Adrenal gland (tissue), 12 donors: ENCODE results near the gene NUTM2D. TPM values are rescaled to one million over a fixed set of nuclear protein-coding genes. Genes with fewer than 3 reads are reported as not detected.

Experiments
- polyA plus RNA-seq, 3 donors: library from polyadenylated mRNA; stranded (reverse); fragments of 200-250 nt in 2 of 3; fragments of 350-450 nt in 1 of 3; fragmentation: Illumina TruSeq in 1 of 3; extraction: RNeasy Lipid Tissue Mini Kit (QIAGEN cat#74804) in 1 of 3; gene quantifications; one replicate each; pipeline ENCODE4 v1.2.3, GENCODE V29; 2013 to 2014
- small RNA-seq, 2 donors: library from RNA; depleted of rRNA; stranded (forward); fragments of <200 nt; gene quantifications; one replicate each; pipeline ENCODE3, GENCODE V24; 2016
- total RNA-seq, 9 donors: library from RNA; depleted of rRNA in 4 of 9; stranded (reverse); fragments of >200 nt in 4 of 9; fragments of 120-200 nt in 1 of 9; fragmentation: NEBNext Ultra II Directional in 1 of 9; extraction: Animal tissue kit (Norgen Biotek cat#: 25700) in 1 of 9; gene quantifications; one replicate each; pipeline versions ENCODE4 v1.1.0 to v1.2.4, GENCODE V29; 2013 to 2023
- donor health status: healthy with polysubstance abuse.
- donor health status: Bipolar disorder and iron deficiency.
- donor health status: DM: yes; HTN: yes; CAD: no.
- donor health status: DM: no; HTN: no; CAD: no.
- donor health status: DM: no; HTN: no; CAD: no.
- donor health status: DM: yes; HTN: yes; CAD: no.

The NUTM2D gene
- total and polyA plus RNA-seq, 12 donors: 0.95 to 34.2 (median 3.6) TPM

Small RNA genes within 50 kb of the gene (small RNA-seq; reads per million reads assigned to genes)
- gene AL355334.1: 0 reads per million in 2 donors

Other genes starting within 250 kb of the NUTM2D start
- 1 to 10 TPM in 4 of 9 donors, under 1 TPM in 5; 0.42 to 2.6 (median 0.94) TPM for gene NUTM2A, start 132.3 kb upstream of the NUTM2D start, total RNA-seq
- gene NUTM2A, start 132.3 kb upstream of the NUTM2D start, polyA plus RNA-seq: 10 to 100 TPM in 1 of 3 donors, 1 to 10 TPM in 1, under 1 TPM in 1; 0.22 to 10.5 (median 1.4) TPM
- gene MINPP1, start 147.1 kb downstream of the NUTM2D start, total RNA-seq: 10 to 100 TPM; 35.3 to 75.8 (median 54.8) TPM
- gene MINPP1, start 147.1 kb downstream of the NUTM2D start, polyA plus RNA-seq: 10 to 100 TPM; 19.4 to 27.1 (median 22.3) TPM